Liver (tissue), 3 donors: ENCODE measurements around the gene ARMC12.

Source experiments
- TAF1 ChIP-seq: conservative IDR thresholded peaks from 2 replicates; pipeline ENCODE4 v1.6.1; 2016; ENCODE audit warnings: antibody characterized with exemption, mild to moderate bottlenecking
- YY1 ChIP-seq: IDR thresholded peaks from 2 replicates; pipeline ENCODE4 v1.6.1; 2016; ENCODE audit warnings: antibody characterized with exemption, mild to moderate bottlenecking
- TF ChIP-seq, protein P1 (sequence below): fragments of 150-350 bp; IDR thresholded peaks from 2 replicates; pipeline ENCODE4 v1.5.1; 2017; ENCODE audit warnings: improper control_type of control experiment, low read depth, low read length; ENCODE audit not compliant: missing input control
- donor health status: healthy.
- donor health status: healthy.

DNA sequence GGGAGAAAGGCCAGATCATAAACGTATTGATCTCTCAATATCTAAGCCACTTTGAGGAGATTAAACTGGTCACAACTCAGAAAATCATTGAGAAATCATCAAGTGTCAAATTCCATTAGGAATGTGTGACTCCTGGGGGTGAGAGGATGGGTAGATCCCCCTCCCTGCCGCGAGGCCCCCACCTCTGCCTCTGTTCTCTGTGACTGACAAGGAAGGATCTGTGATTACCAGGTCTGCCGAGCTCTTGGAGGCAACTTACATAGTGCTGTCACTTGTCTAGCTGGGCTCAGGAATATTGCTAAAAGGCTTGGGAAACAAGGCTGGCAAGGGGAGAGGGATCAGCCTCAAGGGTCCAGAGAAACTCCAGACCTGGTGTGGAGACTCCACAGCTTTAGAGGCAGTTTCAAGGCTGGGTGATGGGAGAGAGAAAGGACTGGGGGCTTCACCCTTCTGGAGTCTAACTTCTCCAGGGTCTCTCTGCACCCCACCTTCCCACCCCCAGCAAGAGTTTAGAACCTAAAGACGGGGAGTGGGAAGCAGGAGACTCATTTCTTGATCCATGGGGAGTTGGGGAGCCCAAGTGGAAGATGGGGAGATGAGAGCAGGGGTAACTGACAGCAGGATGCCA, 11.6 kb upstream of the ARMC12 start:
- TF ChIP-seq, protein P1, sequence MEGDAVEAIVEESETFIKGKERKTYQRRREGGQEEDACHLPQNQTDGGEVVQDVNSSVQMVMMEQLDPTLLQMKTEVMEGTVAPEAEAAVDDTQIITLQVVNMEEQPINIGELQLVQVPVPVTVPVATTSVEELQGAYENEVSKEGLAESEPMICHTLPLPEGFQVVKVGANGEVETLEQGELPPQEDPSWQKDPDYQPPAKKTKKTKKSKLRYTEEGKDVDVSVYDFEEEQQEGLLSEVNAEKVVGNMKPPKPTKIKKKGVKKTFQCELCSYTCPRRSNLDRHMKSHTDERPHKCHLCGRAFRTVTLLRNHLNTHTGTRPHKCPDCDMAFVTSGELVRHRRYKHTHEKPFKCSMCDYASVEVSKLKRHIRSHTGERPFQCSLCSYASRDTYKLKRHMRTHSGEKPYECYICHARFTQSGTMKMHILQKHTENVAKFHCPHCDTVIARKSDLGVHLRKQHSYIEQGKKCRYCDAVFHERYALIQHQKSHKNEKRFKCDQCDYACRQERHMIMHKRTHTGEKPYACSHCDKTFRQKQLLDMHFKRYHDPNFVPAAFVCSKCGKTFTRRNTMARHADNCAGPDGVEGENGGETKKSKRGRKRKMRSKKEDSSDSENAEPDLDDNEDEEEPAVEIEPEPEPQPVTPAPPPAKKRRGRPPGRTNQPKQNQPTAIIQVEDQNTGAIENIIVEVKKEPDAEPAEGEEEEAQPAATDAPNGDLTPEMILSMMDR, result no peak
- TF ChIP-seq TAF1 (no peak), YY1 (no peak)
